Parathyroid adenoma (tissue), 2 donors: ENCODE results near the gene SLC35D3.

ENCODE experiments used
- H2AFZ ChIP-seq: fragments of 300-600 bp; sonication (generic); one replicate; pipeline ENCODE4 v1.7.0; 2017; ENCODE audit warnings: antibody characterized with exemption, mild to moderate bottlenecking
- H3K27ac ChIP-seq: fragments of 300-600 bp; sonication (generic); one replicate; pipeline ENCODE4 v1.7.0; 2017
- H3K27me3 ChIP-seq: fragments of 300-600 bp; sonication (generic); one replicate; pipeline ENCODE4 v1.7.0; 2017; ENCODE audit warnings: low read length; ENCODE audit not compliant: control insufficient read depth, insufficient read depth
- H3K36me3 ChIP-seq: fragments of 300-600 bp; sonication (generic); one replicate; pipeline ENCODE4 v1.7.0; 2017; ENCODE audit warnings: low read length; ENCODE audit not compliant: control insufficient read depth, insufficient read depth
- H3K4me1 ChIP-seq: fragments of 300-600 bp; sonication (generic); one replicate; pipeline ENCODE4 v1.7.0; 2017; ENCODE audit warnings: control low read depth
- H3K4me2 ChIP-seq: fragments of 300-600 bp; sonication (generic); one replicate; pipeline ENCODE4 v1.7.0; 2017; ENCODE audit warnings: low read length
- H3K4me3 ChIP-seq: fragments of 300-600 bp; sonication (generic); one replicate; pipeline ENCODE4 v1.7.0; 2017; ENCODE audit warnings: low read depth, low read length
- H3K79me2 ChIP-seq: fragments of 300-600 bp; sonication (generic); one replicate; pipeline ENCODE4 v1.7.0; 2017; ENCODE audit warnings: control low read depth
- H3K9ac ChIP-seq: fragments of 300-600 bp; sonication (generic); one replicate; pipeline ENCODE4 v1.7.0; 2017; ENCODE audit warnings: mild to moderate bottlenecking
- H3K9me3 ChIP-seq: fragments of 300-600 bp; sonication (generic); one replicate; pipeline ENCODE4 v1.7.0; 2017; ENCODE audit warnings: low read length; ENCODE audit not compliant: control insufficient read depth
- TF ChIP-seq, protein P1 (sequence below): fragments of 300-600 bp; sonication (generic); IDR thresholded peaks from one replicate; pipeline ENCODE4 v1.7.0; 2017; ENCODE audit warnings: antibody characterized with exemption, mild to moderate bottlenecking
- donor health status: primary hyperparathyroidism.

Gene SLC35D3

DNA sequence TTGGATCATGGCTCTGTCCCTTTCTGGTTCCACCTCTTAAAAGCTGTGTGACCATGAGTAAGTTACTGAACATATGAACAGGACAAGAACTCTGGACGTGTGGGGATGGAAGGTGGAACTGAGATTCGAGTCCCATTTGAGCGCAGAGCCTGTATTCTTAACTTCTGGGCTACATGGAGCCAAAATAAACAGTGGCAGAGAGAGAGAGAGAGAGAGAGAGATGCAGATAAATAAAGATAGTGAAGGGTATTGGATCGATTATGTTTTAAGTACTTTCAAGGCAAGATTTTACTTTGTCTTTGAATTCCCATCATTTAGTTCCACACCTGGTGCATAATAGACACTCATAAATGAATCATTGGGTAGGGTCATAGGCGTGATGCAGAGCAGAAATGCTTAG is 39.7 kb downstream of the SLC35D3 start:
- H2AFZ ChIP-seq = no peak overlapping the region
- TF ChIP-seq, protein P1, sequence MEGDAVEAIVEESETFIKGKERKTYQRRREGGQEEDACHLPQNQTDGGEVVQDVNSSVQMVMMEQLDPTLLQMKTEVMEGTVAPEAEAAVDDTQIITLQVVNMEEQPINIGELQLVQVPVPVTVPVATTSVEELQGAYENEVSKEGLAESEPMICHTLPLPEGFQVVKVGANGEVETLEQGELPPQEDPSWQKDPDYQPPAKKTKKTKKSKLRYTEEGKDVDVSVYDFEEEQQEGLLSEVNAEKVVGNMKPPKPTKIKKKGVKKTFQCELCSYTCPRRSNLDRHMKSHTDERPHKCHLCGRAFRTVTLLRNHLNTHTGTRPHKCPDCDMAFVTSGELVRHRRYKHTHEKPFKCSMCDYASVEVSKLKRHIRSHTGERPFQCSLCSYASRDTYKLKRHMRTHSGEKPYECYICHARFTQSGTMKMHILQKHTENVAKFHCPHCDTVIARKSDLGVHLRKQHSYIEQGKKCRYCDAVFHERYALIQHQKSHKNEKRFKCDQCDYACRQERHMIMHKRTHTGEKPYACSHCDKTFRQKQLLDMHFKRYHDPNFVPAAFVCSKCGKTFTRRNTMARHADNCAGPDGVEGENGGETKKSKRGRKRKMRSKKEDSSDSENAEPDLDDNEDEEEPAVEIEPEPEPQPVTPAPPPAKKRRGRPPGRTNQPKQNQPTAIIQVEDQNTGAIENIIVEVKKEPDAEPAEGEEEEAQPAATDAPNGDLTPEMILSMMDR = no peak
- no peaks in the 10 kb centered on the region for H3K36me3 ChIP-seq
- no peaks in the 10 kb centered on the region for H3K9me3 ChIP-seq
- no peaks in the 10 kb centered on the region for H3K4me1 ChIP-seq
- no peak overlapping the region for H3K9ac ChIP-seq
- H3K4me3 ChIP-seq = no peak overlapping the region
- H3K27me3 ChIP-seq = no peaks in the 10 kb centered on the region
- H3K27ac ChIP-seq = no peak overlapping the region
- no peak overlapping the region for H3K4me2 ChIP-seq
- H3K79me2 ChIP-seq = no peaks in the 10 kb centered on the region

DNA sequence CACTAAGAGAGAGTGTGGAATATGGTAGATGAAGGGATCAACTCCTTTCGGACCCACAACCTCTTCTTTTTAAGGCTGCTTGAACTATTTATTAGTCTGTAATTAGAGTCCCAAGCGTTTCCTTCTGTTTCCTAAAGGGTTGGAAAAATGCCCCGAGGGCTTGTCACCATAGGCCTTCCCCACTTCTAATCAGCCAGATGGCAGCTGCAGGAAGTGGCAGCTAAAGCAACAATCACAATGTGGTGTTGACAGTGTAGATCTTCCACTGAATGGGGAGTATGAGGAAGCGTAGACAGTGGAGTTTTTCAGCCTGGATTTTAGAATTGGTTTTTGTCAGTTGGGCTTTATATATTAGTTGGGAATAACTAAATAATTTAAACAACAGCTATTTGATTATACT is 40.6 kb downstream of the SLC35D3 start:
- Histone ChIP-seq H3K4me1 (no peaks in the 10 kb centered on the region), H3K4me3 (no peak overlapping the region), H3K27me3 (no peaks in the 10 kb centered on the region), H2AFZ (no peak overlapping the region), H3K27ac (no peak overlapping the region), H3K79me2 (no peaks in the 10 kb centered on the region), H3K9ac (no peak overlapping the region), H3K36me3 (no peaks in the 10 kb centered on the region), H3K4me2 (no peak overlapping the region), H3K9me3 (no peaks in the 10 kb centered on the region)
- TF ChIP-seq, protein P1 = no peak

DNA sequence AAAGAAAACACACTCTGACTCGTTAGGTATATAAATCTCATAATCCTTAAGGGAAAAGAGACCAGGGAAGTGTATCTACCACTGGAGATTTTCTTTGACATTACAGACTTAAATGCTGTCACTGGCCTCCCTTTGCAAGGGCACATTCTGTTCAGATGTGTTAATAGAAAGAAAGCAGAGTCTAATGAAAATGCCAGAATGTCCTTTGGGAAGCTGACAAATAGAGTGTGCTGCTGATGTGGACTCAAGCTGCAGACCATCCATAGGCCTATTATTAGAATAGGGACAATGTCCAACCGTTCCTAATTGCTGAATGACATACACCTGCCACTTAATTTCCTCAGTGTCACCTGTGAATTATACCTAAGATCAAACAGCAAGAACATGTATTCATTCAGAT is 41.2 kb downstream of the SLC35D3 start:
- no peak overlapping the region for H3K9ac ChIP-seq
- no peak overlapping the region for H2AFZ ChIP-seq
- H3K27me3 ChIP-seq = no peaks in the 10 kb centered on the region
- no peaks in the 10 kb centered on the region for H3K4me1 ChIP-seq
- H3K36me3 ChIP-seq = no peaks in the 10 kb centered on the region
- no peak overlapping the region for H3K4me2 ChIP-seq
- H3K79me2 ChIP-seq = no peaks in the 10 kb centered on the region
- TF ChIP-seq, protein P1 = no peak
- H3K9me3 ChIP-seq = no peaks in the 10 kb centered on the region
- no peak overlapping the region for H3K27ac ChIP-seq
- H3K4me3 ChIP-seq = no peak overlapping the region

DNA sequence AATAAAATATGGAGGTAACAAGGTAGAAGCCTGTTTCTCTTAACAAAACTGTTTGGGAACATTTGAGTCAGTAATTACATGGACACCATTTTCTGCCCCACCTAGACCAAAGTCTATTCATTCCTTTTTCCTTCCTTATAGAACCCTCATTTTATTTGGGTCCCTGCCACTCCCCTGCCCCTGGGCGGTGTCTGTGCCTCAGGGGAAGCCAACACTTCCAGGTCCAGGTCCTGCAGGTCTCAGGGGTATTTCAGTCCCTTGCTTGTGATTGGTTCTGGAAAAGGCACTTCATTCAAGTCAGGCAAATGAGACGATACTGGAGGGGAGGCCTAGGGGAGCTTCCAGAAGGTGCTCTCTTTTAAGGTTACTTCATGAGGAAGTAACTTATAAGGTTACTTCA is 42.3 kb downstream of the SLC35D3 start:
- Histone ChIP-seq H3K9ac (no peak overlapping the region), H3K27ac (no peak overlapping the region)

More for the DNA sequence above, 42.3 kb downstream of the SLC35D3 start:
- H3K4me3 ChIP-seq = no peak overlapping the region
- no peak overlapping the region for H3K4me2 ChIP-seq
- H2AFZ ChIP-seq = no peak overlapping the region
- H3K36me3 ChIP-seq = no peaks in the 10 kb centered on the region
- H3K4me1 ChIP-seq = peaks cover under 1% of the 10 kb centered on the region
- no peaks in the 10 kb centered on the region for H3K9me3 ChIP-seq
- no peaks in the 10 kb centered on the region for H3K27me3 ChIP-seq
- TF ChIP-seq, protein P1 = no peak
- no peaks in the 10 kb centered on the region for H3K79me2 ChIP-seq
